Stimulated activated CD4-positive, alpha-beta T cell treated with anti-CD3 and anti-CD28 coated beads, Interleukin-4, amount 100 ng/mL, for 1 hour (primary cell): ENCODE measurements around the gene ORC5.
A peak's percentile ranks its signal among the peaks of the same experiment; 100 is the strongest.
"Not testable (repeated sequence)": the region's sequence is repeated elsewhere in the genome, so short reads cannot be mapped to it uniquely, and the experiment has no call there.

Source experiments
- DNase-seq: peaks from one replicate; pipeline ENCODE4 v3.0.0-alpha.2; 2020

Gene ORC5

GRCh38 chr7:104207731-104208420 is at the start of gene ORC5:
Gene ORC5, minus strand, starts transcription at chr7:104208013. Its CDS starts 109 bp downstream, at chr7:104207904.
- DNase-seq = peak; percentile 80

GRCh38 chr7:104255616-104256015 is 47.8 kb upstream of the ORC5 start:
- no peak for DNase-seq

DNA sequence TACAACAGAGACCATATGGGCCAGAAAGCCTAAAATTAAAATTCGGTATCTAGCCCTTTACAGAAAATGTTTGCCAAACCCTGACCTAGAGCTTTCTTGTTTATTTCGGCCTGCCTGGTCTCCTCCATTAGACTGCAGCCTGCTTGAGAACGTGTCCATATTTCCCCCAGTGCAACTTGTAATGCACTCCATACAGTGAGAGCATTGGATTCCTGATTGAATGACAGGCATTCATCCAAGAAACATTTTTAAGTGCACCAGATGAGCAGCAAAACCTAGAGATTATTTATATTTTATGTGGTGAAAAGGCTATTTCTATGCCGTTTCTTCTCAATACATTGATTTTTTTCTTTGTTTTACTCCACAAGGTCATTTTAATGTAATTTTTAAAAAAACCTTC is 47.4 kb upstream of the ORC5 start:
- no peak for DNase-seq

DNA sequence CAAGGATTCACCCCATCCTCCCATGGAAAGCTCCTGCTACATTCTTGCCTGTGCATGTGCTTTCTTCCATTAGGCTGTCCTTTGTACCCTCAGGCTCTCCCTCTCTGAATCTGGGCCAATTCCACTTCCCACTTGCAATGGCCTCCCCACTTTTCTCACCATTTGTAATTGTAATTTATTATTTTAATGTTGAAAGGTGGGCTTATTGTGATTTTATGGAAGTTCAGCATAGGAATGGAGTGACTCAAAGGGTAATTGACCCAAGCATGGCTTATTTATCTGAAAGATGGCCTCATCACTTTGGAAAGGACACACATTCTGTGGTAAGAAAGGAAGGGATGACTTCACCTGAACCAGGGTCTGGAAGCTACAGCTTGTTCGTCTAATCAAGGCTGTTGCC is 46.9 kb upstream of the ORC5 start:
- no peak for DNase-seq

DNA sequence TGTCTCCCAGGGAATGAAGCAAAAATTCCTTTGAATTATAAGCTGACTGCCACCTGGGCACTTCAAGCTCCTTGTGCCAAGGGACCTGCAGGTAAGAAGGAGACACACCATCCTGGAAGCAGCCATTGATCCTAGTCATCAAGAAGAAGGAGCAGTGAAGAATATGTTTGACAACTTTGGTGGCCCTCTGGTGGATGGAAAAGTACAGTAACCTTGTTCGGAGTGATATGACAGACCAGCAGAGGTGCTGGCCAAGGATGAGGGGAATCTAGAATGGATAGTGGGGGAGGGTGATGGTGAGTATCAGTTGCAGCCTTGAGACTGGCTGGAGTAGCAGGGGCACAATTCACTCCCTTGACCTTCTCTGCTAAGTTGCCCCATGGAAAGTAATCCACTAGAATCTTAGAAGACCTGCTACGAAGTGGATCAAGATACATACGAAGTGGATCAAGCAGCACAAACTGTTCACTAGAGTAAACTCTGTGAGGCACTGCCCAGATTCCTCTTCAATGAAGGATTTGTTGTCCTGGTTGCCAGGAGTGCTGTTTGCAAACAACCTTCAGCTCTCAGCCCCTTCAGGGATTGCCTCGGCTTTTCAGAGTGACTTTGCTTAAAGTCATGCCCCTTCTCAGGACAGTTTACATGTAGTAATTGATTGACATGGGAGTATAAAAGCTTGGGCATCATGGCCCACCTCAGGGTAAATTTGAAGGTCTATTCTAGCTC is 44.8 kb upstream of the ORC5 start:
- no peak for DNase-seq

DNA sequence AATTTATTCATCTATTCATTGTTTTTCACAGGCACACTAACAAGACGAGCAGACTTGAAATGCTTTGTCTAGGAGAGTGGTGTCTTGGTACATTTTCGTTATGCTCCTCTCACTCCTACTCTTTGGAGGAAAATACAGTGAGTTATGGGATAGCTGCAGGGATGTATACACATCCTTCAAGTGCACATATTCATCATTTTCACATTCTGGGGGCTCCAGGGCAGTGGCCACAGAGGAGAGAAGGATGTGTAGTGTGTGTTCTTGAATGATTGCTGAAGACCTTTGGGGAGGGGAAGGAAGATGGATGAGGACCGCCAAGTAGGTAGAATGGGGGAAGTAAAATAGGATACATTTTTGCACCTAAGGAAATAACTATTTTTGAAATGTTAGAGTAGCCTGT is 34.8 kb upstream of the ORC5 start:
- no peak for DNase-seq

GRCh38 chr7:104241538-104242209 is 33.9 kb upstream of the ORC5 start:
- no peak for DNase-seq

DNA sequence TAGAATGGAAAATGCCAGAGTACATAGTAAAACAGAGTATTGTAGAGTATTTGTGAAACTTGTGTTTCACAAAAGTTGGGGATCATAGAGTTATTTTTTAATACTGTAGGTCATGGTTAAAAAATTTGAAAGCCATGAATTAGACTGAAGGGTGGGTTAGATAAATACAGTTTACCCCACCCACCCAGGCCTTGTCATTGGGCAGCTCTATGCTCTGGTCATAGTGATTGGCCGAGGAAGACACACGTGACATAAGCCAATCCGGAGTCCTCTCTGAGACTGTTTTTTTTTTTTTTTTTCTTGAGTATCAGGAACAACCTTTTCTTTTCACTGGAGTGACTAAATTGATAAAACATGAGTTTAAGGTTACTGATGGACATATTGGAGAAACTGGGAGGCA is 33.3 kb upstream of the ORC5 start:
- no peak for DNase-seq

DNA sequence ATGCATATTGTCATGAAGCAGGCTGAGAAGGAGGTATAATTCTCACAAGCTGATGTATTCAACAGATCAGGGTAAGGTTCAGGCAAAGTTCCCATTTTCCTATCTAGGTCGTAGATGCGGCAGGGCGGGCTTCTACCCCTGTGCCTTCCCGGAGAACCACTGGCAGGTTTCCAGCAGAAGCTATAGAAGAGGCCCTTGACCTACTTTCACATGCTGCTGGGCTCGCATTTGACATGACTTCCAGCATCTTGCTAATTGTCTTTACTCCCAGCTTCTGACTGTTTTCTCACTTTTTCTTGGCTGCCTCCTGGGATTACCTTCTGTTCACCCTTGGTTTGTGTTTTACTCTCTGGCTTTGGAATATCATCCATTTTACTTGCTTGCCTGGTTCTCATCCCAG is 32.6 kb upstream of the ORC5 start:
- no peak for DNase-seq

DNA sequence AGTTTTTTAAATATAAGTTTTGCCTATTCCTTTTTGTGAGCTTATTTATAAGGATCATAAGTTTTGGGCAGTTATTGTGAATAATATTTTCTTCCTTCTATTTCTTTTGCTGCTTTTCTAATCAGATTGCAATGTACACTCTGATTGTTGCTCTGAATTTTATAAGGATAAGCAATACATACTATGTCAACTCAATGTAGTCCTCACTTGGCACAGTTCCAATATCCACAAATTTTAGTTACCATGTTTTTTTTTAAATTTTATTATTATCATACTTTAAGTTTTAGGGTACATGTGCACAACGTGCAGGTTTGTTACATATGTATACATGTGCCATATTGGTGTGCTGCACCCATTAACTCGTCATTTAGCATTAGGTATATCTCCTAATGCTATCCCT is 27.2 kb upstream of the ORC5 start:
- DNase-seq = not testable (repeated sequence)

DNA sequence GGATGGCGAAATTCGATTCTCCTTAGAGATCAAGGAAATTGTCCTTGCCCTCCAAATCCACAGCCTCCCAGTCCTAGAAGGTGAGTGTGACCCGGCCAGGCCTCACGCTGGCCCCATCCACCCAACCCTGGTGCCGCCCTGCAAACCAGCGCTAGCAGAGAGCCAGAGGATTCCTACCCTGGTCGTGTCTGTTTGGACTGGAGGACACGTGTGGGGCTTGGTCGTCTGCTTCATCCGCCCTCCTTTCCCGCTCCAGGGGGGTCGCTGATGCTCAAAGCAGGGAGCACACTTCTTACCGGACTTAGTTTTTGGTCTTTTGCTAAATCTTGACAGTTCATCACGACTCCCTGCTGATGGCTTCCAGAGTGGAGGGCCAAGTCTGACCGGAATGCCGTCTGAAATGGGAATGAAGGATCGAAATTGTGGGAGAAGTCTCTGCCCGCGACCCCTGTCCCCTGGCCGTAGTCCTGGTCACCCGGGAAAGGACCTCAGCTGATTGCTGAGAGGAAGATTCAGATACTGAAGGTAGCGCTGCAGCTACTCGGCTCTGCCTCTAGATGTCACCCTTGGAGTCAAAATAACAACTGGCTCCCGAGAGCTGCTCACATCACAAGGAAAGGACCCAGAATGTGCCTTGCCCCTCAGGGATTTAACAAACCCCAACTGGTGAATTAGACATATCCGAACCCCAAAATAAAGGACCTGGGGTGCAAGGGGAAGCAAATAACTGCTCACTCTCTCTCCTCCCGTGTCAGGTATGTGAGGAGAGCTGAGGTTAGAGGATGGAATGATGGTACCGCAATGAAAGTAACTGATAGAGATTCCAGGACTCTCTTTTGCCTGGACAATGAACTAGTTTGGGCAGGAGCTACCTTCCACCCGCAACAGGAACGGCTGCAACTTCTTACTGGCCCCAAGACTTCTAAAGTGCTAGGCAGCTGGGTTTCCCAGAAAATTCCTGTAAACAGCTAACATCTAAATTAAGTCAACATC is 23.5 kb upstream of the ORC5 start:
- peak; percentile 18 for DNase-seq

DNA sequence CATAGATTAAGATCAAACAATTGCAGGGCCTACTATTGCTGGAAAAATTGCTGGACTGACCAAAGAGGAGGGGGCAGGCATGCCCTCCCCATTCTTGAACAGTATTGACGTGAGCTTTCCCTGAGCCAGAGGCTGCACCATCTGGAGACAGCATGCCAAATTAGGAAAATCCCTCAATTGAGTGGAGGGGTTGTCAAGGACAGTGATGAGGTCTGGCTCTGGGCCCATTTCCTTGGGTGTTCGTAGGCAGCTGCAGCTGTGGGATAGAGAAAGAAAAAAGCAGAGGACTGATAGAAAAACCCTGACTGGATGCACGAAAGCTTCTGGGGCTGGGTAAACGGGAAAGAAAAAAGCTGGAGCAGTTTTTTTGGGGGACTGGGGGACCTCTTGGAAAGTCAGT is 22.8 kb upstream of the ORC5 start:
- no peak for DNase-seq

GRCh38 chr7:104228442-104228841 is 20.6 kb upstream of the ORC5 start:
- no peak for DNase-seq

DNA sequence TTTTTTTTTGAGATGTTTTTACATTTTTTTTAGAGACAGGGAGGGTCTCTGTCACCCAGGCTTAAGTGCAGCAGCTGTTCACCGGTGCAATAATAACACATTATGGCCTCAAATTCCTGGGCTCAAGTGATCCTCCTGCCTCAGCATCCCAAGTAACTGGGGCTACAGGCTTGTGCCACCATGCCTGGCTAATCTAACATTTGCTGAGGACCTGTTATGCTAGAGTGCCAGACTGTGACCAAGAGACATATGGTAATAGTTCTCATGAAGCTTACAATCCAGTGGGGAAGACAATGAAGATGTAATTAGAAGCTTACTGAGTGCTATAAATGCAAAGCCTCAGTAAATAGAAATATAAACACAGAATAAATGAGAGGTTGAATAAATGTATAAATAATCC is 17.6 kb upstream of the ORC5 start:
- DNase-seq = no peak

GRCh38 chr7:104217620-104218019 is 9.8 kb upstream of the ORC5 start:
- no peak for DNase-seq

- no peak for DNase-seq
These were observed 1.2 kb upstream of the ORC5 start for GRCh38 chr7:104209063-104209462.

GRCh38 chr7:104208421-104208780 is 588 bp upstream of the ORC5 start:
- DNase-seq = no peak

DNA sequence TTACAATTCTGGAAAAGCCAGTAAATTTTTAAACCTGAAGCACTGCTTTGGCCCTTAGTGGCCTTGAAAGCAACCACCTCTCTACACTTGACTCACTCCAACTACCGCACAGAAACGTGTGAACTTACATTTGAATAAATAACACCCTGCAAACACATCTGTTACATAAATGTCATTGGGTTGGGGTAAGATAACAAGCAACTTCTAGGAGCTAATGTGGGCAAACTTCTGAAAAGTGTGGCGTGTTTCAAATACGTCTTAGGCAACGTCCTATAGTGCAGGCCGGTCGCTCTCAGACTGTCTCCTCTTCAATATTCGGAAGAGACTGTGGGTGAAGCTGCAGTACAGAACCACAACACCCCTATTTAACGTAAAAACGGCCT is 474 bp downstream of the ORC5 start:
- no peak for DNase-seq

DNA sequence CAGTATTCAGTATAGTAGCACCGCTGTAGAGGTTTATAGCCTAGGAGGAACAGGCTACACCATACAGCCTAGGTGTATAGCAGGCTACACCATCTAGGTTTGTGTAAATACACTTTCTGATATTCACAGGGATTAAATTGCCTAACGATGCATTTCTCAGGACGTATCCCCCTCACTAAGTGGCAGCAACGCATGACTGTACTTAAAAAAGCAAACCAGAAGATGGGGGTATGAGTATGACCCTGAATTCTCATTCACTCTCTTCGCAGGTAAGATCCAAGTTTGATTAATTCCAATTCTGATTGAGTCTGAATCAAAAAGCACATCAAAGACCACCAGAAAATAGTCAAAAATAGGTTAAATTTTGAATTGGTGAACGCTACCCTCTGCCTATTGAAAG is 972 bp downstream of the ORC5 start:
- DNase-seq = no peak

DNA sequence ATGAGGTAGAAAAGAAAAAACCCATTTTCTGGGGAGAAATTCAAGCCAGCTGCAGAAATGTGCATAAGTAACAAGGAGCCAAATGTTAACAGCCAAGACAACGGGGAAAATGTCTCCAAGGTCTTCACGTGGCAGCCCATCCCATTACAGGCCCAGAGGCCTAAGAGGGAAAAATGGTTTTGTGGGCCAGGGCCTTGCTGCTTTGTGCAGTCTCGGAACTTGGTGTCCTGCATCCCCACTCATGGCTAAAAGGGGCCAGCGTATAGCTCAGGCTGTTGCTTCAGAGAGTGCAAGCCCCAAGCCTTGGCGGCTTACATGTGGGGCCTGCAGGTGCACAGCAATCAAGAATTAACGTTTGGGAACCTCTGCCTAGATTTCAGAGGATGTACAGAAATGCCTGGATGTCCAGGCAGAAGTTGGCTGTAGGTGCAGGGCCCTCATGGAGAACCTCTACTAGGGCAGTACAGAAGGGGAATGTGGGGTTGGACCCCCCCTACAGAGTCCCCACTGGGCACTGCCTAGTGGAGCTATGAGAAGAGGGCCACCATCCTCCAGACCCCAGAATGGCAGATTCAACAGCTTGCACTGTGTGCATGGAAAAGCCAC is 9.0 kb downstream of the ORC5 start:
- DNase-seq = no peak

DNA sequence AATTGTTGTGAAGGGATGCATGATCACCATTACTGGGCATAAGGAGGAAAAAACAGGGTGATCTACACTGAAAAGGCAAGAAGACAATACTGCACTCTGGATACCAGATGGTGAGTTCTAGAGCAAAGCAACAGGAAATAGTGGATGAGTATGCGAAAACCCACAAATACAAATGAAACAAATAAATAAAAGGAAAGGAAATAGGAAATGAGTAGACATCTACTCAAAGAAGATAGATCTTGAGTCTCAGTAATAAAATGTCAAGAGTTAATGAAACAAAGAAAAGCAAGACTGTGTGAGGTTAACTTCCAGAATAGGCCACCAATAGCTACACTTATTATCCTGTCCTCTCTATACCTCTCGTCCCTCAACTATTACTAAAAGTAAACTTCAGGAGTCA is 11.7 kb downstream of the ORC5 start:
- DNase-seq = no peak

GRCh38 chr7:104192434-104192833 is 15.4 kb downstream of the ORC5 start:
- DNase-seq = no peak

GRCh38 chr7:104185346-104185745 is 22.5 kb downstream of the ORC5 start:
- no peak for DNase-seq
